Measurements from ENCODE around the gene MYO3A. TPM values are rescaled to one million over a fixed set of nuclear protein-coding genes. Genes with fewer than 3 reads are reported as not detected.

Gene MYO3A
- polyA plus RNA-seq, 6 donors from 2014 or later = 0.38 to 1.4 (median 0.79) TPM; not detected in 1

DNA sequence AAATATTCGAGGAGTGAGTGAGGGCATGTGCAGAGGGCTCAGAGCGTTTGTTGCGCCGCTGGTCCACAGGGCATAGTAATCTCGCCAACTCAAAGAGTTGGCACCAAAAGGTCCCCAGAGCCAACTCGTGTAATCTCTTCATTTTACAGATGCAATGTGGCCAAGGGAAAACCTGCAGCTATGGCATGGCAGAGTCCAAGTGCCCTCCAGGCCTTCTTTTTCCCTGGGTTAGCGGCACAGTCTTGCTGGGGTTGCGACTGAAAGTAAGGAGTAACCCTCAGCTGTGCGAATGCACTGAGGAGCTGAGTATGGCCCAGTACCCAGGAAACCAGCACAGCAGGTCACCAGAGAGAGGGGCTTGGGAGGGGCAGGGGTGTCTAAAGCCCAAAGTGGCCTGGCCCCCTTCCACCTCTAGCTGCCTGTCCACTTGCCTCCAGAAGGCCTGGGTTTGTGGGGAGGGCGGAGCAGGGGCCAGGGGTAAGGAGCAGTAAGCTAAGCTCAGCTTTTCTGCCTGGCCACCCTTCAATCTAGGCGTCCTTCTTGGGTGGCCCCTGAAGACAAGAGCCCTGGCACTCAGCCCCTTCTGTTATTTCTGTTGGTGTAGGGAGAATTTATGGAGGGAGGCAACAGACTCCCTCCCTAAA lies 279.2 kb downstream of the MYO3A start:
- H3K27ac Mint-ChIP-seq = no peak overlapping the region
- peak overlapping the region in 1 of 8 donors; percentile 17 for H3K4me3 Mint-ChIP-seq
- H3K27me3 Mint-ChIP-seq = peaks cover 53 to 64% (median 61%) of the 10 kb centered on the region in 3 donors
- peaks cover 17 to 37% (median 30%) of the 10 kb centered on the region in 3 donors for H3K4me1 Mint-ChIP-seq
- H3K9me3 Mint-ChIP-seq = peaks cover 0 to 3% (median 0%) of the 10 kb centered on the region in 7 donors
- DNase-seq (no peak), ATAC-seq (ENCODE audit: low read depth in 2 of 2) (no peak)
- no peaks in the 10 kb centered on the region for H3K36me3 Mint-ChIP-seq

DNA sequence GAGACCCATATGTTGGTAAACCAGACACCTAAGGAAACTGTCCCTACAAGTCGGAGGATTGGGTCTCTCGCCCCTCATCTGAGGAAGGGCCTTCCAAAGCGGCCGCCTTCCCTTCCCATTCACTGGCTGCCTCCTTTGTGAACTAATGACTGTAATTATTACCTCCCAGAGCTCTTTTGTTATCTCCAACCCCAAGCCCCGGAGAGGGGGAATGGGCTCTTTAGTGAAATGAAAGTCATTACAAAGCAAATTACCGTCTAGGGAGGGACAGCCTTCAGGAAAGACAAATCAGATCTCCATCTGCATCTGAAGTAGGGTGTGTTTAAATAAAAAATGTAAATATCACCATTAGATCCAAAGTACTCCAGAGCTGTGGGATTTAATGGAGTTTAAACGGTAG lies 280.0 kb downstream of the MYO3A start:
- no peak for DNase-seq
- H3K4me1 Mint-ChIP-seq = peaks cover 22 to 42% (median 35%) of the 10 kb centered on the region in 3 donors
- H3K27ac Mint-ChIP-seq = peak overlapping the region in 1 of 6 donors; percentile 2
- peaks cover 0 to 5% (median 0%) of the 10 kb centered on the region in 7 donors for H3K9me3 Mint-ChIP-seq
- peak overlapping the region in 1 of 8 donors; percentile 17 for H3K4me3 Mint-ChIP-seq
- peaks cover 60 to 71% (median 68%) of the 10 kb centered on the region in 3 donors for H3K27me3 Mint-ChIP-seq
- no peak for ATAC-seq (ENCODE audit: low read depth in 2 of 2)
- no peaks in the 10 kb centered on the region for H3K36me3 Mint-ChIP-seq

GRCh38 chr10:26214551-26215395 lies 280.7 kb downstream of the MYO3A start:
- Mint-ChIP-seq H3K9me3 (peaks cover 0 to 6% (median 0%) of the 10 kb centered on the region in 7 donors), H3K4me1 (peaks cover 22 to 42% (median 35%) of the 10 kb centered on the region in 3 donors), H3K27me3 (peaks cover 67 to 79% (median 76%) of the 10 kb centered on the region in 3 donors), H3K27ac (no peak overlapping the region), H3K36me3 (no peaks in the 10 kb centered on the region), H3K4me3 (peak overlapping the region; percentile 65 to 92 (median 84))
- ATAC-seq (ENCODE audit: low read depth in 2 of 2) = no peak
- DNase-seq = no peak

DNA sequence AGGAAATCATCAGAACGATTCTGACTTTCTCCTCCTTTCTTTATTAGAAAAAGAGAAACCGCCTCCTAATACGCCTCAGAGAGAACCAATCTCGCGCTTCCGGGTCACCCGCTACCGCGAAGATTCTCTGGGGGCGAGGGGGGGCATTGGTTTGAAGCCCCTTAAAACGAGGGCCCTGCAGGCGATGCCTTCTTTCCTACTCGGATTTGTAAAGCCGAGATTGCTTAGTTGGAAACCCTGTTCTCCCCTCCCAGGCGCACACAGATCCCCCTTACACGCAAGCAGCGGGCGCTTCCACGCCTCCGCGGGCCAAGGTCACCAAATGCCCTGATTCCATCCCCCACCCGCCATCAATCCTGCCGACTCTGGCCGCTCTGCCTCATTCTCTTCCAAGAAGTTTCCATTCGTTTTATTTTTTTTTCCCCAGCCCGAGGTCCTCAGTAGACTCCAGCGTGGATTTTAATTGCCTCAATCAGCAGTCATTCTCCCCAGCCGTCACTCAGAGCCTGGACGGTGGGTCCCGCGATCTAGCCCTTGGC lies 281.4 kb downstream of the MYO3A start:
- H3K27ac Mint-ChIP-seq = peak overlapping the region in 1 of 6 donors; percentile 73
- peak overlapping the region; percentile 65 to 92 (median 84) for H3K4me3 Mint-ChIP-seq
- no peak for DNase-seq
- ATAC-seq (ENCODE audit: low read depth in 2 of 2) = no peak
- peaks cover 22 to 42% (median 35%) of the 10 kb centered on the region in 3 donors for H3K4me1 Mint-ChIP-seq
- H3K36me3 Mint-ChIP-seq = no peaks in the 10 kb centered on the region
- H3K9me3 Mint-ChIP-seq = peaks cover 0 to 6% (median 0%) of the 10 kb centered on the region in 7 donors
- peaks cover 73 to 85% (median 83%) of the 10 kb centered on the region in 3 donors for H3K27me3 Mint-ChIP-seq

GRCh38 chr10:26215935-26216584 lies 282.0 kb downstream of the MYO3A start:
- Mint-ChIP-seq H3K27ac (peak overlapping the region in 1 of 6 donors; percentile 14), H3K9me3 (peaks cover 0 to 6% (median 0%) of the 10 kb centered on the region in 7 donors), H3K4me3 (peak overlapping the region; percentile 65 to 92 (median 84)), H3K27me3 (peaks cover 79 to 91% (median 89%) of the 10 kb centered on the region in 3 donors), H3K36me3 (no peaks in the 10 kb centered on the region), H3K4me1 (peaks cover 22 to 42% (median 35%) of the 10 kb centered on the region in 3 donors)
- DNase-seq = no peak
- peak; percentile 39 to 40 for ATAC-seq (ENCODE audit: low read depth in 2 of 2)

DNA sequence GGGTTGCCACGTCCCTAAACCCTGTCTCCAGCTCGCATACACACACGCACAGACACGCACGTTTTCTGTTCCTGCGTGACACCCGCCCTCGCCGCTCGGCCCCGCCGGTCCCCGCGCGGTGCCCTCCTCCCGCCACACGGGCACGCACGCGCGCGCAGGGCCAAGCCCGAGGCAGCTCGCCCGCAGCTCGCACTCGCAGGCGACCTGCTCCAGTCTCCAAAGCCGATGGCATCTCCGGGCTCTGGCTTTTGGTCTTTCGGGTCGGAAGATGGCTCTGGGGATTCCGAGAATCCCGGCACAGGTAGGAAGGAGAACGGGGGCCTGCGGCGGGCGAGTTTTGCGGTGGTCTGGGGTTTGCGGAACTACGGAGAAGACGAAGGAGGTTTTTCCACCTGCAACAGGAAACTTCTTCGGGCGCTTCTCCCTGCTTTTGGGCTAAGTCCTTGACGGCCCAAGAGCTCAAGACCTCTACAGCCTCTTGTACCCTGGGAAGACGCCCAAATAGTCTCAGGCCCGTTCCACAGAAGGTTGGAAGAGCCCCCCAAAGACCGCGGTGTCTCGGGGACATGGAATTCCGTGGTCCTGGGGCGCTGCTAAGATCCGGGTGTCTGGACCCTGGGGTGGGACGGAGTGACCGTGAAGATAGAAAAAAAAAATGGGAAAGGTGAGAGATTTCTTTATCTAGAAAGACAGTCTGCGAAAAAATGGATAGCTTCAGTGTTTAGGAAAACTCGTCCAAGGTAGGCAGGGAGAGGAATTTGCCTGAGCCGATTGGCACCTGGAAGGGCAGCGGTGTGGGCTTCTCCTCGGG lies 282.8 kb downstream of the MYO3A start, which contains the start of gene GAD2:
Gene GAD2, plus strand, starts transcription at position 190 of the 811 bp plus-strand sequence. Its CDS starts 36 bp downstream, at position 226.
- H3K36me3 Mint-ChIP-seq = no peaks in the 10 kb centered on the region
- H3K4me3 Mint-ChIP-seq = peak within 1 kb of the TSS; percentile 65 to 92 (median 84)
- H3K27ac Mint-ChIP-seq = peak within 1 kb of the TSS in 1 of 6 donors; percentile 14
- H3K27me3 Mint-ChIP-seq = peaks cover 80 to 93% (median 93%) of the 10 kb centered on the region in 3 donors
- H3K4me1 Mint-ChIP-seq = peaks cover 22 to 40% (median 35%) of the 10 kb centered on the region in 3 donors
- H3K9me3 Mint-ChIP-seq = peaks cover 0 to 6% (median 0%) of the 10 kb centered on the region in 7 donors
- DNase-seq = no peak
- ATAC-seq (ENCODE audit: low read depth in 2 of 2) = no peak

DNA sequence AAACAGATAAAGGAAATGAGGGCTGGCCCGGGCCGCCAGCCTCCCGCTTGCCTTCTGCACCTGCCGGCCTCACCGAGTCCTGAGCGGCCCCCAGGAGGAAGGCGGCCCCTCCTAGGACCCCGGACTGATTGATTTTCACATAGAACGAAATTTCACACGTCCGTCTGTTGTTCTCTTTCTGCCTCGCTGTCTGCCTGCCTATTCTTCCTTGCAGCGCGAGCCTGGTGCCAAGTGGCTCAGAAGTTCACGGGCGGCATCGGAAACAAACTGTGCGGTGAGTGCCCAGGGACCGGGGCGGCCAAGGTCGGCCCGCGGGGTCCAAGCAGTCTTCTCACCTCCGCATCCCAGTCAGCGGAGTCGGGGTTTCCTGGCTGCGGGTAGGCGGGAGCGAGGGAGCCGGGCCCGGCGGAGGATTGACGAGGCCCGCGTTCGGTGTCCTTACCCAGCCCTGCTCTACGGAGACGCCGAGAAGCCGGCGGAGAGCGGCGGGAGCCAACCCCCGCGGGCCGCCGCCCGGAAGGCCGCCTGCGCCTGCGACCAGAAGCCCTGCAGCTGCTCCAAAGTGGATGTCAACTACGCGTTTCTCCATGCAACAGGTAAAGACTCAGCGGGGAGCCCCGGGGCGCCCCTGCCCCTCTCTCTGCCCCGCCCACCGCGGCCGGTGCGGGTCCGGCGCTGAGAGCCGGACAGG lies 283.5 kb downstream of the MYO3A start:
- peaks cover 82 to 93% (median 93%) of the 10 kb centered on the region in 3 donors for H3K27me3 Mint-ChIP-seq
- ATAC-seq (ENCODE audit: low read depth in 2 of 2) (no peak), DNase-seq (no peak)

GRCh38 chr10:26219676-26220075 lies 285.6 kb downstream of the MYO3A start:
- DNase-seq (no peak), ATAC-seq (ENCODE audit: low read depth in 2 of 2) (no peak)
- H3K4me3 Mint-ChIP-seq = no peak overlapping the region
- H3K36me3 Mint-ChIP-seq = no peaks in the 10 kb centered on the region
- peaks cover 22 to 31% (median 30%) of the 10 kb centered on the region in 3 donors for H3K4me1 Mint-ChIP-seq
- H3K27ac Mint-ChIP-seq = no peak overlapping the region
- H3K27me3 Mint-ChIP-seq = peaks cover 81 to 88% (median 85%) of the 10 kb centered on the region in 3 donors
- peaks cover 0 to 4% (median 0%) of the 10 kb centered on the region in 7 donors for H3K9me3 Mint-ChIP-seq

More for the DNA sequence above, 283.5 kb downstream of the MYO3A start:
- Mint-ChIP-seq H3K36me3 (no peaks in the 10 kb centered on the region), H3K27ac (no peak overlapping the region), H3K4me1 (peaks cover 22 to 40% (median 35%) of the 10 kb centered on the region in 3 donors), H3K4me3 (peak overlapping the region in 7 of 8 donors; percentile 15 to 81 (median 68)), H3K9me3 (peaks cover 0 to 6% (median 0%) of the 10 kb centered on the region in 7 donors)

DNA sequence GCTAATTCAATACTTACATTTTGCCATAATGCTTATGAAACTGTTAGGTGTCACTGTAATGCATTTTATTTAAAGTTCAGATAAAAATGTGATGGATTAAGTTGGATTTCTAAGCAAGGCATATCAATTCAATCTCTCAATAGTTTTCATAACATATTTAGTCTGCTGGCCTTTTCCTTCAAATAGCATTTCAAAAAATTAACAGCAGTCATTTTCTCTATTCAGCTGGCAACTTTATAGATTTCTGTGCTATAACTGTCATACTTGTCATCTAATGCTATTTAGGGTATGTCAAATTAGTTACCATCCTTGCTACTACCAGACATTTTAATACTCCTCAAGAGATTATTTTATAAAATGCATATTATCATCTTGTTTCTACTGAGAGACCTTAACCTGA lies 286.9 kb downstream of the MYO3A start:
- H3K4me1 Mint-ChIP-seq = peaks cover 17 to 19% (median 18%) of the 10 kb centered on the region in 3 donors
- peaks cover 0 to 4% (median 0%) of the 10 kb centered on the region in 7 donors for H3K9me3 Mint-ChIP-seq
- no peak overlapping the region for H3K27ac Mint-ChIP-seq
- no peak for DNase-seq
- no peaks in the 10 kb centered on the region for H3K36me3 Mint-ChIP-seq
- no peak overlapping the region for H3K4me3 Mint-ChIP-seq
- ATAC-seq (ENCODE audit: low read depth in 2 of 2) = no peak
- peaks cover 80 to 87% (median 82%) of the 10 kb centered on the region in 3 donors for H3K27me3 Mint-ChIP-seq

GRCh38 chr10:26221541-26221940 lies 287.5 kb downstream of the MYO3A start:
- H3K36me3 Mint-ChIP-seq = no peaks in the 10 kb centered on the region
- peaks cover 0 to 4% (median 0%) of the 10 kb centered on the region in 7 donors for H3K9me3 Mint-ChIP-seq
- DNase-seq (no peak), ATAC-seq (ENCODE audit: low read depth in 2 of 2) (no peak)
- peaks cover 75 to 81% (median 75%) of the 10 kb centered on the region in 3 donors for H3K27me3 Mint-ChIP-seq
- no peak overlapping the region for H3K4me3 Mint-ChIP-seq
- H3K27ac Mint-ChIP-seq = no peak overlapping the region
- peaks cover 11 to 16% (median 11%) of the 10 kb centered on the region in 3 donors for H3K4me1 Mint-ChIP-seq

DNA sequence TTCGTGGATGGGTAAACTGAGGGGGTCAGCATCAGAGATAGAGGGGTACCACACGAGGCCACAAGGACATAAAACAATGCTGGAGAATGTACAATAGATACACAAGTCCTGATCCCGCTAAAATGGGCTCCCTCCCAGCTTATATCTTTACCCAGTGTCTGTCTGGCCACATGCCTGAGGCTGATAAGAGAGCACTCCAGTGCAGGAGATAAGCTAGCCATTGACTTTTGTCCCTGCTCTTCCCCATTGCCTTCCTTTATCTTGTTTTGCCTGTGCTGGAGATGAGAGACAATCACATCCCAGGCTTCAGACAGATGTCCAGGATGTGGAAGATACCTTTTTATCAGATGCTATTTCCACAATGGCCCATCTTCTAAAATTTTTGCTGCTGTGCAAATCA lies 288.5 kb downstream of the MYO3A start:
- no peak overlapping the region for H3K4me3 Mint-ChIP-seq
- ATAC-seq (ENCODE audit: low read depth in 2 of 2) = no peak
- H3K36me3 Mint-ChIP-seq = no peaks in the 10 kb centered on the region
- H3K4me1 Mint-ChIP-seq = peaks cover 4 to 8% (median 5%) of the 10 kb centered on the region in 3 donors
- peaks cover 0 to 4% (median 0%) of the 10 kb centered on the region in 7 donors for H3K9me3 Mint-ChIP-seq
- H3K27me3 Mint-ChIP-seq = peaks cover 65 to 76% (median 70%) of the 10 kb centered on the region in 3 donors
- DNase-seq = no peak
- H3K27ac Mint-ChIP-seq = no peak overlapping the region

All from naive B cell (primary cell).